K562 (cell line): Measurements from ENCODE around the gene KCNT1. TPM values are rescaled to one million over a fixed set of nuclear protein-coding genes. Genes with fewer than 3 reads are reported as not detected.

ENCODE experiments used
- ATAC-seq: fragments of 200-7000 bp; cut with Tn5 transposase; 3 replicates; pipeline ENCODE4 v1.9.1; 2020; ENCODE audit warnings: moderate library complexity
- BruUV-seq: library from RNA; stranded (reverse); fragments of 400-500 nt; replicated peaks from 2 replicates; lab custom pipeline; 2021; lab: Mats Ljungman, UMichigan
- CTCF ChIA-PET: fragments of 300-600 bp; formaldehyde crosslinking; extraction: SDS; loops from one replicate; lab custom pipeline; 2021; ENCODE audit warnings: low intra/inter-chr PET ratio; lab: Yijun Ruan, JAX
- POLR2A ChIA-PET: fragments of 300-600, 350-650 bp; sonication (Branson Sonifier 250); formaldehyde crosslinking; extraction: SDS; loops from one replicate; lab custom pipeline; 2021; ENCODE audit warnings: antibody characterized with exemption, inconsistent platforms; lab: Yijun Ruan, JAX
- DNase-seq, 4 experiments: peaks; one replicate each; pipeline versions ENCODE4 v3.0.0 to v3.0.0-alpha.2; 2011 to 2018; ENCODE audit warnings: low spot score in 3 of 4, mixed read lengths in 3 of 4; ENCODE audit errors: extremely low read depth in 1 of 4
- FAIRE-seq: peaks from 2 replicates; lab custom pipeline; 2011; peaks lifted over from hg19 to GRCh38; lab: Jason Lieb, UNC
- H2AFZ ChIP-seq: 2 replicates; pipeline ENCODE4 v1.6.0; 2011; ENCODE audit warnings: low read depth, low read length, control low read depth, inconsistent platforms
- H3K27ac ChIP-seq: fragments of 200-600 bp; 3 replicates; pipeline ENCODE4 v1.8.0; 2011; ENCODE audit warnings: low read depth, mild to moderate bottlenecking, control low read depth, inconsistent platforms, low read length, moderate library complexity, mixed read lengths; ENCODE audit errors: extremely low read depth
- H3K27me3 ChIP-seq, 2 experiments: fragments of 300-600 bp in 1 of 2; 2 replicates in 1 of 2; 3 replicates in 1 of 2; pipeline versions ENCODE4 v1.6.0 to v1.8.0; 2011; ENCODE audit warnings: inconsistent platforms in 2 of 2, low read length in 2 of 2, mild to moderate bottlenecking in 1 of 2, mixed read lengths in 1 of 2, moderate library complexity in 1 of 2; ENCODE audit not compliant: control insufficient read depth in 2 of 2, insufficient read depth in 2 of 2
- H3K36me3 ChIP-seq: fragments of 300-600 bp; 3 replicates; pipeline ENCODE4 v1.8.0; 2011; ENCODE audit warnings: mild to moderate bottlenecking, low read length, inconsistent platforms; ENCODE audit not compliant: control insufficient read depth, insufficient read depth
- H3K4me1 ChIP-seq, 2 experiments: fragments of 200-600 bp in 1 of 2; replicated peaks in 1 of 2; 2 replicates in 1 of 2; 3 replicates in 1 of 2; pipeline versions ENCODE4 v1.5.1 to v1.8.0; 2011; ENCODE audit warnings: inconsistent platforms in 2 of 2, low read length in 2 of 2, mild to moderate bottlenecking in 1 of 2, mixed read lengths in 1 of 2, moderate library complexity in 1 of 2; ENCODE audit not compliant: control insufficient read depth in 2 of 2, insufficient read depth in 2 of 2
- H3K4me2 ChIP-seq: 2 replicates; pipeline ENCODE4 v1.6.1; 2011; ENCODE audit warnings: low read length, control low read depth, inconsistent platforms, mixed read lengths; ENCODE audit not compliant: insufficient read depth
- H3K4me3 ChIP-seq: fragments of 200-600 bp; sonication (generic), shearing (Covaris generic); 2 replicates; pipeline ENCODE4 v1.5.1; 2016; ENCODE audit warnings: control low read depth, inconsistent platforms
- H3K79me2 ChIP-seq: fragments of 200-600 bp; 3 replicates; pipeline ENCODE4 v1.8.0; 2011; ENCODE audit warnings: low read length, inconsistent platforms; ENCODE audit not compliant: control insufficient read depth, insufficient read depth
- H3K9ac ChIP-seq, 2 experiments: 2 replicates each; pipeline versions ENCODE4 v1.6.0 to v1.6.1; 2011; ENCODE audit warnings: low read depth in 2 of 2, low read length in 2 of 2, control low read depth in 1 of 2, inconsistent platforms in 1 of 2, mild to moderate bottlenecking in 1 of 2, mixed read lengths in 1 of 2; ENCODE audit not compliant: insufficient read depth in 1 of 2
- H3K9me1 ChIP-seq: one replicate; pipeline ENCODE4 v1.6.0; 2011; ENCODE audit warnings: inconsistent platforms, mild to moderate bottlenecking, low read length, moderate library complexity; ENCODE audit not compliant: control insufficient read depth, insufficient read depth
- H3K9me3 ChIP-seq: replicated peaks from 2 replicates; pipeline ENCODE4 v1.5.1; 2011; ENCODE audit warnings: low read depth, low read length, inconsistent platforms; ENCODE audit not compliant: control insufficient read depth, insufficient read depth
- H4K20me1 ChIP-seq: replicated peaks from 2 replicates; pipeline ENCODE4 v1.6.1; 2011; ENCODE audit warnings: low read length, inconsistent platforms, mixed read lengths; ENCODE audit not compliant: control insufficient read depth, insufficient read depth
- CBFA2T3 ChIP-seq: fragments of 450-650 bp; IDR thresholded peaks from 2 replicates; pipeline ENCODE4 v1.6.1; 2017
- CCAR2 ChIP-seq: fragments of 200-400 bp; formaldehyde crosslinking; IDR thresholded peaks from 2 replicates; pipeline ENCODE4 v1.6.1; 2017; ENCODE audit warnings: mild to moderate bottlenecking, low read depth, low read length
- HDAC3 ChIP-seq: fragments of 450-650 bp; IDR thresholded peaks from 2 replicates; pipeline ENCODE4 v1.6.1; 2018; ENCODE audit warnings: borderline replicate concordance, mild to moderate bottlenecking, moderate library complexity; ENCODE audit not compliant: partially characterized antibody
- HOXB6 ChIP-seq: fragments of 250-450 bp; sonication (Bioruptor Pico); IDR thresholded peaks from 2 replicates; pipeline ENCODE4 v1.5.1; 2022; ENCODE audit warnings: mild to moderate bottlenecking, borderline replicate concordance
- JUN ChIP-seq, 2 experiments: sonication (generic) in 1 of 2; formaldehyde crosslinking in 1 of 2; IDR thresholded peaks; 2 replicates each; pipeline versions ENCODE4 v1.6.1 to v1.8.0; 2012 to 2022; ENCODE audit warnings: borderline replicate concordance in 2 of 2, mild to moderate bottlenecking in 2 of 2, improper control_type of control experiment in 1 of 2, low read depth in 1 of 2, low read length in 1 of 2, missing genetic modification reagents in 1 of 2
- KDM1A ChIP-seq, 2 experiments: fragments of 450-650 bp; IDR thresholded peaks; 2 replicates each; pipeline ENCODE4 v1.6.1; 2016; ENCODE audit warnings: mild to moderate bottlenecking in 2 of 2
- KDM5B ChIP-seq: fragments of 200-600 bp; sonication (generic); IDR thresholded peaks from 2 replicates; pipeline ENCODE4 v1.6.1; 2012; ENCODE audit warnings: low read depth, mild to moderate bottlenecking, moderate library complexity, low read length, control low read depth, inconsistent platforms; ENCODE audit not compliant: insufficient replicate concordance
- MCM2 ChIP-seq: fragments of 450-650 bp; IDR thresholded peaks from 2 replicates; pipeline ENCODE4 v1.6.1; 2017; ENCODE audit warnings: low read depth, mild to moderate bottlenecking
- NONO ChIP-seq, 2 experiments: fragments of 200-400 bp in 1 of 2; fragments of 450-650 bp in 1 of 2; formaldehyde crosslinking in 1 of 2; IDR thresholded peaks; 2 replicates each; pipeline ENCODE4 v1.6.1; 2017; ENCODE audit warnings: low read depth in 2 of 2, mild to moderate bottlenecking in 2 of 2, moderate library complexity in 2 of 2, low read length in 1 of 2
- SNIP1 ChIP-seq: fragments of 450-650 bp; IDR thresholded peaks from 2 replicates; pipeline ENCODE4 v1.7.1; 2017; ENCODE audit warnings: low read depth, mild to moderate bottlenecking
- ZNF133 ChIP-seq: fragments of 250-450 bp; sonication (Bioruptor Pico); IDR thresholded peaks from 2 replicates; pipeline ENCODE4 v1.4.0; 2020; ENCODE audit warnings: mild to moderate bottlenecking
- ZNF253 ChIP-seq: fragments of 250-450 bp; sonication (Bioruptor Pico); conservative IDR thresholded peaks from 2 replicates; pipeline ENCODE4 v1.6.1; 2021; ENCODE audit warnings: mild to moderate bottlenecking
- ZNF668 ChIP-seq: fragments of 250-450 bp; sonication (Bioruptor Pico); IDR thresholded peaks from 2 replicates; pipeline ENCODE4 v1.8.0; 2022; ENCODE audit warnings: mild to moderate bottlenecking, inconsistent platforms
- WGBS: fragments of 100-300 bp; shearing (Covaris generic); methylation state at CpG from one replicate; pipeline ENCODE4 v1.1.6; 2016; ENCODE audit warnings: low coverage, mixed read lengths; ENCODE audit not compliant: insufficient coverage; ENCODE audit errors: missing lambda C conversion rate; 5-methylcytosine and 5-hydroxymethylcytosine counted together
- in situ Hi-C: fragments of 300-500 bp; cut with MboI; formaldehyde crosslinking; loops from 4 replicates; pipeline ENCODE4 v1.15.0; 2018; ENCODE audit warnings: inconsistent platforms, mixed read lengths
- intact Hi-C: fragments of 100-400 bp; cut with micrococcal nuclease; formaldehyde crosslinking; loops from 2 replicates; pipeline ENCODE4 v1.14.2; 2022
- polyA plus RNA-seq, 8 experiments: library from polyadenylated mRNA; depleted of rRNA in 4 of 8; stranded (reverse) in 5 of 8; unstranded in 3 of 8; fragments of >200 nt; fragmentation: Nextera tagmentation in 2 of 8; fragmentation: Illumina TruSeq in 1 of 8; extraction: Ambion mirVana in 2 of 8; extraction: Trizol in 1 of 8; gene quantifications; 2 replicates each; pipeline versions ENCODE4 v1.2.1 to v1.2.3, GENCODE V29; 2011 to 2014; ENCODE audit warnings: inconsistent platforms in 1 of 8, missing spikeins in 1 of 8
- total RNA-seq, 7 experiments: library from RNA; depleted of rRNA in 6 of 7; stranded (reverse); fragments of >200 nt in 6 of 7; fragmentation: Illumina TruSeq in 2 of 7; extraction: Trizol in 2 of 7; gene quantifications; 2 replicates each; pipeline versions ENCODE4 v1.2.1 to v1.2.3, GENCODE V29; 2011 to 2021; ENCODE audit warnings: low replicate concordance in 1 of 7
- TF ChIP-seq, protein P1 (sequence below), 2 experiments: fragments of 450-650 bp in 1 of 2; IDR thresholded peaks; 2 replicates each; pipeline ENCODE4 v1.6.1; 2011 to 2017; ENCODE audit warnings: low read depth in 2 of 2, antibody characterized with exemption in 1 of 2, borderline replicate concordance in 1 of 2, low read length in 1 of 2, mild to moderate bottlenecking in 1 of 2, mixed read lengths in 1 of 2; ENCODE audit not compliant: control insufficient read depth in 1 of 2

The KCNT1 gene
- total and polyA plus RNA-seq, 9 of the 15 experiments (the other 6 are each of a cell fraction or from before 2014, with no cell fraction given), result 0.05 TPM; not detected in 8

DNA sequence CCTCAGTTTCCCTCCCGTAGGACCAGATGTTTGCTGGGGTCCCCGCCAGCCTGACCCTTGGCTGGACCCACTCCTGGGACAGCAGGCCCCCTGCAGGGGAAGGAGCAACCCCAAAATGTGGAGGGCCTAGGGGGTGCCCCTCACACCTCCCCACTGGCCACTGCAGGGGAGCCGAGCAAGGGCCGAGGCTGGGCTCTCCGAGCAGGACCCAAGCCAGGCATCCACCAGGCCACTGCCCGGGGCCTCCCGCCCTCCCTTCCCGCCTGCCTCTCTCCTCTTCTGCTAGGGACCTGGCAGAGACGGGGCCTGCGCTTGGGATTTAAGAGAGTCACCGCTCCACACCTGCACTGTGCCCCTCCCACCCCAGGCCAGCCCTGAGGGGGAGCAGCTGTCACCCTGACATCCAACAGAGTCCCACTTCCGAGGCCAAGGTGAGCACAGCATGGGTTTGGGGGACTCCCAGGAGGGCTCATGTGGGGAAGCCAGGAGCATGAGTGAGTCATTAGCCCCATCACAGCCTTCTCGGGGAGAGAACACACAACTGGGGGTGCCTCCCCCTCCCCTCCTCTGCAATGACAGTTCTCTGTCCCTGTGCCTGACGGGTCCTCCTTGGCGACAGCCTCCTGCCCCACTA lies 18.5 kb upstream of the KCNT1 start:
- intact Hi-C loops, result loop anchor here (10.0 kb wide), 1 partner anchor 79 kb away; no protein-coding TSS in a partner anchor

DNA sequence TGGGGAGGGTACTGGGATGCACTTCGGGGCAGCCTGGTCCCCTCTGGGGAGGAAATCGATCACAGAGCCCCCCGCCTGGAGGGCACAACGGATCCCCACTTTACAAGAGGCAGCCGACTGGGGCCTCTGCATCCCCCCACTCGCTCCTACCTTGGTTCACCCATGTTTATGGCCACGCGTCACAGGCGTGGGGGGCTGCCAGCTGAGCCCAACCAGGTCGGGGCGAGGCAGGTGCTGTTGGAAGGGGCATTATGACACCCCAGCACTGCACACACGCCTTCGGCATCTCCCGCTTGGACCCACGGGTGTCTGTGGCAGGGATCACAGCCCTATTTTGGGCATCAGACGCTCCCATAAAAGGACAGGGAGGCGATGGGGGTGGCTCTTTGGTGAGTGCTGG lies 17.3 kb upstream of the KCNT1 start:
- H3K27ac ChIP-seq, result no peak overlapping the region
- CTCF ChIA-PET, result no interaction called here
- FAIRE-seq (no peak), ATAC-seq (no peak), DNase-seq (no peak)
- peaks cover 0 to 23% of the 10 kb centered on the region in 2 experiments; a peak in 2 of 5 replicates for H3K4me1 ChIP-seq
- peaks cover 3% of the 10 kb centered on the region for H3K9me1 ChIP-seq
- BruUV-seq, result no TSS peak
- no peaks in the 10 kb centered on the region; the same call in 1 of the 2 replicates for H4K20me1 ChIP-seq
- intact Hi-C loops (loop anchor here (10.0 kb wide), 1 partner anchor 80 kb away; no protein-coding TSS in a partner anchor), in situ Hi-C loops (no loop called here)
- no peaks in the 10 kb centered on the region for H3K79me2 ChIP-seq
- H3K36me3 ChIP-seq, result no peaks in the 10 kb centered on the region
- no peaks in the 10 kb centered on the region for H3K9me3 ChIP-seq
- POLR2A ChIA-PET, result interaction anchor here (1.8 kb wide), 1 partner anchor 9 kb away, joined by 4 read pairs; no protein-coding TSS in a partner anchor
- H3K4me3 ChIP-seq, result no peak overlapping the region
- H3K4me2 ChIP-seq, result no peak overlapping the region
- H2AFZ ChIP-seq, result no peak overlapping the region
- no peak overlapping the region for H3K9ac ChIP-seq
- 7% methylated on average over 12 of the region's 17 CpGs for WGBS
- peaks cover 18 to 71% of the 10 kb centered on the region in 2 experiments; a peak in 4 of 5 replicates for H3K27me3 ChIP-seq
- TF ChIP-seq JUN (IDR thresholded peaks at IDR 0.05; ENCODE audit: borderline replicate concordance, low read depth, low read length), result no peak
- TF ChIP-seq JUN (CRISPR knock-in tag; IDR thresholded peaks at IDR 0.05; ENCODE audit: borderline replicate concordance), result no peak
- no peak for TF ChIP-seq MCM2
- TF ChIP-seq ZNF133, result no peak
- TF ChIP-seq HDAC3, result no peak
- no peak for TF ChIP-seq HOXB6 (CRISPR knock-in tag)
- no peak for TF ChIP-seq CCAR2
- no peak for TF ChIP-seq SNIP1
- no peak for TF ChIP-seq KDM1A (IDR thresholded peaks at IDR 0.05)
- TF ChIP-seq ZNF253 (CRISPR knock-in tag), result no peak
- TF ChIP-seq, protein P1, sequence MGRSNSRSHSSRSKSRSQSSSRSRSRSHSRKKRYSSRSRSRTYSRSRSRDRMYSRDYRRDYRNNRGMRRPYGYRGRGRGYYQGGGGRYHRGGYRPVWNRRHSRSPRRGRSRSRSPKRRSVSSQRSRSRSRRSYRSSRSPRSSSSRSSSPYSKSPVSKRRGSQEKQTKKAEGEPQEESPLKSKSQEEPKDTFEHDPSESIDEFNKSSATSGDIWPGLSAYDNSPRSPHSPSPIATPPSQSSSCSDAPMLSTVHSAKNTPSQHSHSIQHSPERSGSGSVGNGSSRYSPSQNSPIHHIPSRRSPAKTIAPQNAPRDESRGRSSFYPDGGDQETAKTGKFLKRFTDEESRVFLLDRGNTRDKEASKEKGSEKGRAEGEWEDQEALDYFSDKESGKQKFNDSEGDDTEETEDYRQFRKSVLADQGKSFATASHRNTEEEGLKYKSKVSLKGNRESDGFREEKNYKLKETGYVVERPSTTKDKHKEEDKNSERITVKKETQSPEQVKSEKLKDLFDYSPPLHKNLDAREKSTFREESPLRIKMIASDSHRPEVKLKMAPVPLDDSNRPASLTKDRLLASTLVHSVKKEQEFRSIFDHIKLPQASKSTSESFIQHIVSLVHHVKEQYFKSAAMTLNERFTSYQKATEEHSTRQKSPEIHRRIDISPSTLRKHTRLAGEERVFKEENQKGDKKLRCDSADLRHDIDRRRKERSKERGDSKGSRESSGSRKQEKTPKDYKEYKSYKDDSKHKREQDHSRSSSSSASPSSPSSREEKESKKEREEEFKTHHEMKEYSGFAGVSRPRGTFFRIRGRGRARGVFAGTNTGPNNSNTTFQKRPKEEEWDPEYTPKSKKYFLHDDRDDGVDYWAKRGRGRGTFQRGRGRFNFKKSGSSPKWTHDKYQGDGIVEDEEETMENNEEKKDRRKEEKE (IDR thresholded peaks at IDR 0.05; ENCODE audit: borderline replicate concordance in 1 of 2, control insufficient read depth in 1 of 2, low read depth in 2 of 2, low read length in 1 of 2), result no peak

More for the DNA sequence above, 18.5 kb upstream of the KCNT1 start:
- in situ Hi-C loops, result no loop called here
- no TSS peak for BruUV-seq
- Histone ChIP-seq H3K27me3 (peaks cover 10 to 59% of the 10 kb centered on the region in 2 experiments; a peak in 3 of 5 replicates), H3K79me2 (no peaks in the 10 kb centered on the region), H3K36me3 (no peaks in the 10 kb centered on the region), H3K4me2 (no peak overlapping the region), H2AFZ (no peak overlapping the region), H3K27ac (no peak overlapping the region), H3K9ac (no peak overlapping the region; a peak in 1 of 4 replicates), H3K9me3 (no peaks in the 10 kb centered on the region), H3K9me1 (peaks cover 3% of the 10 kb centered on the region), H3K4me3 (no peak overlapping the region), H4K20me1 (no peaks in the 10 kb centered on the region; the same call in 1 of the 2 replicates), H3K4me1 (peaks cover 0 to 17% of the 10 kb centered on the region in 2 experiments; a peak in 2 of 5 replicates)
- WGBS, result 2% methylated on average over 9 of the region's 15 CpGs
- no peak for DNase-seq
- ChIA-PET CTCF (no interaction called here), POLR2A (no interaction called here)
- FAIRE-seq, result no peak
- TF ChIP-seq CBFA2T3 (no peak), KDM5B (no peak), ZNF668 (CRISPR knock-in tag) (no peak), NONO (IDR thresholded peaks at IDR 0.05; ENCODE audit: low read depth in 2 of 2, low read length in 1 of 2) (no peak)
- no peak for ATAC-seq
